Endothelial cell (in vitro differentiated cells): ENCODE results near the gene NYAP1. TPM values are rescaled to one million over a fixed set of nuclear protein-coding genes. Genes with fewer than 3 reads are reported as not detected.
A peak's percentile ranks its signal among the peaks of the same experiment; 100 is the strongest.

Source experiments
- DNase-seq: peaks from one replicate; pipeline ENCODE4 v3.0.0; 2021; ENCODE audit warnings: low spot score
- H3K27ac Mint-ChIP-seq: one replicate; pipeline ENCODE4 v1.8.0; 2021; ENCODE audit warnings: mixed read lengths, inconsistent platforms; ENCODE audit not compliant: unreplicated experiment
- H3K27me3 Mint-ChIP-seq: one replicate; pipeline ENCODE4 v1.8.0; 2021; ENCODE audit warnings: mild to moderate bottlenecking, moderate library complexity, mixed read lengths, inconsistent platforms; ENCODE audit not compliant: unreplicated experiment
- H3K36me3 Mint-ChIP-seq: one replicate; pipeline ENCODE4 v1.8.0; 2021; ENCODE audit warnings: mild to moderate bottlenecking, low read depth, mixed read lengths, inconsistent platforms; ENCODE audit not compliant: unreplicated experiment
- H3K4me1 Mint-ChIP-seq: one replicate; pipeline ENCODE4 v1.8.0; 2021; ENCODE audit warnings: mild to moderate bottlenecking, mixed read lengths, inconsistent platforms; ENCODE audit not compliant: unreplicated experiment
- H3K4me3 Mint-ChIP-seq: one replicate; pipeline ENCODE4 v1.8.0; 2021; ENCODE audit warnings: mild to moderate bottlenecking, mixed read lengths, inconsistent platforms; ENCODE audit not compliant: unreplicated experiment
- H3K9me3 Mint-ChIP-seq: one replicate; pipeline ENCODE4 v1.8.0; 2021; ENCODE audit warnings: mixed read lengths, inconsistent platforms; ENCODE audit not compliant: unreplicated experiment
- CTCF ChIP-seq: fragments of 200-600 bp; sonication (generic); IDR thresholded peaks from one replicate; pipeline ENCODE4 v1.5.0; 2021; ENCODE audit warnings: antibody characterized with exemption; ENCODE audit not compliant: unreplicated experiment
- total RNA-seq: library from RNA; stranded (reverse); fragmentation: NEBNext Ultra II Directional; extraction: Animal tissue kit (Norgen Biotek cat#: 25700); gene quantifications from one replicate; pipeline ENCODE4 v1.2.1, GENCODE V29; 2021; ENCODE audit not compliant: unreplicated experiment

Gene NYAP1
- total RNA-seq, 1 donor from 2014 or later = 2.2 TPM

- TF ChIP-seq CTCF = no peak
- Mint-ChIP-seq H3K27me3 (peaks cover 5% of the 10 kb centered on the region), H3K4me3 (peak within 1 kb of the TSS; percentile 100), H3K4me1 (peaks cover 27% of the 10 kb centered on the region), H3K9me3 (no peaks in the 10 kb centered on the region), H3K36me3 (no peaks in the 10 kb centered on the region), H3K27ac (peak within 1 kb of the TSS; percentile 73)
- DNase-seq = peak; percentile 80
These were observed 4.6 kb upstream of the NYAP1 start, which contains the start of gene TSC22D4 for GRCh38 chr7:100478958-100479660. TSC22D4 (minus strand) TSS chr7:100479214; CDS start chr7:100478038, 1,176 bp downstream.

- Mint-ChIP-seq H3K4me3 (no peak overlapping the region), H3K27ac (peak overlapping the region; percentile 64), H3K36me3 (peaks cover 3% of the 10 kb centered on the region), H3K4me1 (peaks cover 15% of the 10 kb centered on the region), H3K9me3 (no peaks in the 10 kb centered on the region), H3K27me3 (peaks cover 11% of the 10 kb centered on the region)
- DNase-seq = no peak
- no peak for TF ChIP-seq CTCF
These were observed 2.3 kb upstream of the NYAP1 start for GRCh38 chr7:100481466-100481865.

GRCh38 chr7:100482728-100483089 lies 1.0 kb upstream of the NYAP1 start:
- H3K36me3 Mint-ChIP-seq = peaks cover 3% of the 10 kb centered on the region
- no peak for TF ChIP-seq CTCF
- no peak overlapping the region for H3K27ac Mint-ChIP-seq

GRCh38 chr7:100483090-100483721 lies 521 bp upstream of the NYAP1 start:
- no peaks in the 10 kb centered on the region for H3K9me3 Mint-ChIP-seq
- H3K36me3 Mint-ChIP-seq = peaks cover 3% of the 10 kb centered on the region
- H3K4me3 Mint-ChIP-seq = peak overlapping the region; percentile 90
- no peak overlapping the region for H3K27ac Mint-ChIP-seq
- H3K4me1 Mint-ChIP-seq = peaks cover 10% of the 10 kb centered on the region
- DNase-seq = peak; percentile 80
- TF ChIP-seq CTCF = peak; percentile 99
- peaks cover 14% of the 10 kb centered on the region for H3K27me3 Mint-ChIP-seq

More at GRCh38 chr7:100482728-100483089, 1.0 kb upstream of the NYAP1 start:
- H3K9me3 Mint-ChIP-seq = no peaks in the 10 kb centered on the region
- peaks cover 11% of the 10 kb centered on the region for H3K27me3 Mint-ChIP-seq
- H3K4me1 Mint-ChIP-seq = peaks cover 10% of the 10 kb centered on the region
- DNase-seq = no peak
- H3K4me3 Mint-ChIP-seq = peak overlapping the region; percentile 90

- H3K27ac Mint-ChIP-seq = peak overlapping the region; percentile 14
These were observed 932 bp downstream of the NYAP1 start for GRCh38 chr7:100484673-100485045.

More at GRCh38 chr7:100484673-100485045, 932 bp downstream of the NYAP1 start:
- H3K27me3 Mint-ChIP-seq = peaks cover 18% of the 10 kb centered on the region
- peaks cover 7% of the 10 kb centered on the region for H3K4me1 Mint-ChIP-seq
- peak overlapping the region; percentile 87 for H3K4me3 Mint-ChIP-seq
- peaks cover 3% of the 10 kb centered on the region for H3K36me3 Mint-ChIP-seq
- no peaks in the 10 kb centered on the region for H3K9me3 Mint-ChIP-seq
- DNase-seq = no peak
- TF ChIP-seq CTCF = no peak
